IPS-11a (cell line): ENCODE data around the gene GLI3.

Source experiments
- H3K4me3 ChIP-seq: one replicate; pipeline ENCODE4 v1.5.1; 2013; ENCODE audit warnings: low read depth, low read length, control low read depth

The GLI3 gene

DNA sequence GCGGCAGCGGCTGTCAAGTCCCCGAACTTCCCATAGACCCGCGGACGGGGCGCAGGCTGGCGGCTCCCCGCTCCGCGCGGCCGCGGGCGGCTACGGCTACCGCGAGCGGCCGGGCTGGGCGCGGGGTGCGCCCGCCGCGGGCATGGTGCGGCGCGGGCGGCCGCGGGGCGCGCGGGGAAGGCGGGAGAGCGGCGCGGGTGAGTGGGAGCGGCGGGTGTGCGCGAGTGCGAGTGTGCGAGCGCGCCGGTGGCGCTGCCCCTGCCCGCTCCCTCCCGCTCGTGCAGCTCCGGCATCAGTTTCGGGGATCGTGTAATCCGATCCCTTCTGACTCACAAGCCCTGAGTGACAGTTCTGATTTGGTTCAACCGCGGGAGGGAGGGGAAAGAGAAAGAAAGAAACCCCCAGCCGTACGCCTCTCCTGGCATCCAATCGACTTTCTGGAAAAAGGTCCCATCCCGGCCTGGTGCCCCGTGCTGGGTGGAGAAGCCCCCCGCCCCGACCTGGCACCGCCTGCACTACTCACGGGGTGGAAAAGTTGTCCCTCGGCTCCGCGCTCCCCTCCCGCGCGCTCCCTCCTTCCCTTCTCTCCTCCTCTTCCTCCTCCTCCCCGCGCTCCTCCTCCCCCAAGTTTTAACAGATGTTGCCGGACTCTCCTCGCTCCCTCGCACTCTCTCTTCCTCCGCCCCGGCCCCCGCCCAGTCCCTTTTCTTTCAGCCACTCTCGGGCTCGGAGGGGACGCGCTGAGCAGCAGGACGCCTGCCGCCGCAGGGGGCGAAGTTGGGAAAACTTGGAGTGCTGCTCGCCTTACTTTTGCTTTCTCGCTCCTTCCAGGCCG lies at the start of gene GLI3:
Gene GLI3 (minus strand): TSS at position 234 of the 835 bp plus-strand sequence. CDS start 13,956 bp downstream, outside the sequence.
- peak within 1 kb of the TSS; percentile 75 for H3K4me3 ChIP-seq

GRCh38 chr7:42285383-42285824 lies 48.4 kb upstream of the GLI3 start:
- no peak overlapping the region for H3K4me3 ChIP-seq

DNA sequence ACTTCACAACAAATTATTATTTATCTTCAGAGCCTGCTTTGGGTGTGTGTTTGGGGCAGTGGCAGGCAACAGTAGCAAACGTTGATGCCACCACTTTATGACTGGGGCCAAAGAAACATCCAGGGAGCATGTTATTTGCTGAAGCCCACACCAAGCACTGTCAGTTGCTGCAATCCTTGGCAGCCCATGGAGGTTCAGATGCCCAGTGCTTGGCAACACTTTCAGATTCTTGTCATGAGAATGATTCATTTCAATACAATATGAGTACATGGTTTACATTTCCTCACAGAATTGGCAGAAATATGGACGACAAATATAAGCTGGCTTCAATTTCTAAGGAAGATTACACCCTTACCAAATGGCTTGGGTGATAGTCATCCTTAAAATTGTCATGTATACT lies 46.5 kb upstream of the GLI3 start:
- H3K4me3 ChIP-seq: no peak overlapping the region

DNA sequence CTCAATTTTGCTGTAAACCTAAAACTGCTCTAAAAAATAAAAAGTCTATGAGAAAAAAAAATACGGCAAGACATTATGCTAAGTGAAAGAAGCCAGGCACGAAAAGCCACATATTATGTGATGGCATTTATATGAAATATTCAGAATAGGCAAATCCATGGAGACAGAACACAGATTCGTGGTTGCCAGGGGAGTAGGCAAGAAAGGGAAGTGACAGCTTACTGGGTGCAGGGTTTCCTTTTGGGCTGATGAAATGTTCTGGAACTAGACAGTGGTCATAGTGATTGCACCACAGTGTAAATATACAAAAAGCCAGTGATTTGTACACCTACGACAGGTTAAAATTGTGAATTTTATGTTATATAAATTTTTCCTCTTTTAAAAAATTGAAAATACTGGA lies 41.3 kb upstream of the GLI3 start:
- H3K4me3 ChIP-seq: no peak overlapping the region

DNA sequence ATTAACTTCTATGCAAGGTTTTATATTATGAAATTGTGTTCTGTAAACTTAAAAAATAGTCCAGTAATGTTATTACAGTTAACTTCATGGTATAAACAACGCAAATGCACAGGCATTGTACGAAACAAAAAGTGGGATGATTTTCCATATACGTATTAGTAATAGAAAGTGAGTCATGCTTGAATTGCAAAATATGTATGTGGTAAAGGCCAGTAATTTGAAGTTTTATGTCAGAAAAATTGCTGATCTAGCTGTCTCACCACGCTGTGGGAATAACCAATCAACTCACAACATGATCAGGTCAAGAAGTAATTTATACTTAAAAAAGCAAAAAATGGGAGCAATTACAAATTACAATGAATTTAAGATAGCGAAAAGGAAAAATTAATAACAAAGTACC lies 37.0 kb upstream of the GLI3 start:
- H3K4me3 ChIP-seq: no peak overlapping the region

DNA sequence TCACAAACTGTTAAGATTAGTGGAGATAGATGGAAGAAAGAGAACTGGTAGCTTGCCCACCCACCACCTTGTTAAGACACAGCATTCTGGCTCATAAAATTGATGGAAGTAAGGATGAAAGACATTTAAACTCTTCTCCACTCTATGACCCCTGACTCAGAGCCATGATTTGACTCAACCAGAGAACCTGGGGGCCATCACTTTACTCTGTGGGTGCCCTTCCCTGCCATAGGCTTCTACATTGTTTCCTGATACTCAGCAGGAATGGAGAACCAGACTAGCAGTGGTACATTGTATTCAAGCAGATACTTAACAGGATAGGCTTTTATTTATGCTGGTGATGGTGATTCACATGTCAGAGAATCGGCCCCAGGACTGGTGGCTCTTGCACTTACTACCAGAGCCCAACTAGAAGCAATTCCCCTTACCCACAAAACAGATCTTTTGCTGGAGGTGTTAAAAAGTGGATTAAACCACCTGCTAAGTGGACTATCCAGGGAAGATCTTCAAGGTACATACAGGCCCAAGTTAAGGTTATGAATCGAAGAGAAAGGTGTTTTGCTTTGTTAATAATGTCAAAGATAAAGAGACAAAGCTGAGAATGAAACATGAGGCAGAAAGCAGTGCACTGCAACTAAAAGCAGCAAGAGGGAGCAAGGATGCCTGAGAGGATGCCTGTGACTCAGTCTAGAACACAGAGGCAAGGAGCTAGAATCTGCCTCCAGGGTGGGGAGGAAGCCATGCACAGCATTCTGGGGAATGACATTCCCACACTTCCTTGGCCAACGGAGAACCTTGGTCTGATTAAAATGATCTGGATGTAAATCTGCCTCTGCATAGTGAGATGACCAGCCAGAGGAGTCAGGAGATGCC lies 36.0 kb upstream of the GLI3 start:
- H3K4me3 ChIP-seq: no peak overlapping the region

- no peak overlapping the region for H3K4me3 ChIP-seq
Measured at GRCh38 chr7:42269161-42269560, 32.2 kb upstream of the GLI3 start.

DNA sequence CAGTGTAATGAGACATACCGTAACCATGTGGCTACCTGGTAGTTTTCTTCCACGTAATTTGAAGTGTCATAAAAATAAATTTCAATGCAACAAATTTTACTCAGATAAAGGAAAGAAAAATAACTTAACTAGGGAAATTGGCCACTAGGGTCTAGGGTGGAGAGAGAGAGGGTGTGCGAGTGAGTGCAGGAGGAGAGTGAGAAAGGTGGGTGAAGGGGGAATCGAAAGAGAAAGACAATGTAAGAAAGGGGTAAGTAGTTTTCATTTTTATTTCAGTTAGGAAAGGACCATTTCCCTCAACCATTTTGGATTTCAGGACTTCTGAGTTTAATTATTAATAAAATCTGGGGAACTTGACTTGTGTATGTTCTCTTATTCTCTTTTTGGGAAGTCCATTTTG lies 27.7 kb upstream of the GLI3 start:
- H3K4me3 ChIP-seq: no peak overlapping the region

DNA sequence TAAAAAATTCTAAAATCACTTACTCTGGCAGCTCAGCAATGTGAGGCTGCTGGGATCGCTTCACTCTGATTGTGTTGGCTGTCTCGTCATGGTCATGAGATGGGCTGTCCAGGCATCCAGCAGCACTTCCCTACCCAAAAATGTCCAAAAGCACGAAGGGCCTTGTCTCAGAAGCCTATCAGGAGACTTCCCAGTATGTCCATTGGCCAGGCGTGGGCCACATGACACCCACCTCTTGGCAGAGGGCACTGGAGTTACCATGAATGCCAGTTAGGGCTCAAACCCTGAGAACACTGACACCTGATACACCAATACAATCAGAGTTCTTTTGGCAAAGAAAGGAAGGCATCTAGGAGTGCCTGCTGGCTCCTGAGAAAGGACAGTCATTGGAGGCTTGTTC lies 27.0 kb upstream of the GLI3 start:
- no peak overlapping the region for H3K4me3 ChIP-seq

DNA sequence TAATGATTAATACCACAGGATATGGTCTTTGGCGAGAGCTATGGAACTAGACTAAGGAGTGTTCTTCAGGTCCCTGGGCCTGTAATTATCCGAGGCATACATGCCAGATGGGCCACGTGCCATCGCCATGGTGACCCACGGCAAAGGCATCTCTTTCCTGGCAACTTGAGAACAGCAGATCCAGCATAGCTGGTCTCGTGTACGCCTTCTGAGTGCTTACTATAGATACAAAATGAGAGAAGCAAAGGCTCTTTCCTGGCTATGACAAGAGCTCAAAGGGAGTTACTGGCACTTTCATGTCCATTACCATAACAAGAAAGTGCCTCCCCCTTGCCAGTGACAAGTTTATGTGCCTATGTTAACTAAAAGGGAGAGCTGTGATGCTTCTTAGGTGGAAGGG lies 26.0 kb upstream of the GLI3 start:
- no peak overlapping the region for H3K4me3 ChIP-seq

GRCh38 chr7:42254217-42254616 lies 17.2 kb upstream of the GLI3 start:
- H3K4me3 ChIP-seq: no peak overlapping the region

- no peak overlapping the region for H3K4me3 ChIP-seq
Measured at GRCh38 chr7:42253316-42253715, 16.3 kb upstream of the GLI3 start.

DNA sequence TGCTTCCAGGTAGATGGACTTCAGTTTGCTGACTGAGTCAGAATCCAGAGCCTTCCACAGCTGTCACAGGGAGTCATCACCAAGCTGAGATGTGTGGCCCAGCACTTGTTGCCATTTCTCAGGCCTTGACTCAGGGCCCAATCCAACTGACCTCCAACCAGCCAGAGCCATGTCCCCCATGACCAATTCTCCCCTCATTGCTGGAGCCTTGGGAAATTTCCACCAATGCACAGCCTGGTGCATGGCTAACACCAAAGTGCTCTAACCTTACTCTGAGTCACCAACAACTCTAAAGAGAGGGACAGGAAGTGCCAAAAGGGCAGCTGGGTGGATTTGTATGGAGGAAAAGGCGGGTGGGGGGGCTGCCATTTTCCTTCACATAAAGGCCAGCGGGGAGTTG lies 13.4 kb upstream of the GLI3 start:
- H3K4me3 ChIP-seq: no peak overlapping the region

GRCh38 chr7:42248579-42248978 lies 11.6 kb upstream of the GLI3 start:
- no peak overlapping the region for H3K4me3 ChIP-seq

DNA sequence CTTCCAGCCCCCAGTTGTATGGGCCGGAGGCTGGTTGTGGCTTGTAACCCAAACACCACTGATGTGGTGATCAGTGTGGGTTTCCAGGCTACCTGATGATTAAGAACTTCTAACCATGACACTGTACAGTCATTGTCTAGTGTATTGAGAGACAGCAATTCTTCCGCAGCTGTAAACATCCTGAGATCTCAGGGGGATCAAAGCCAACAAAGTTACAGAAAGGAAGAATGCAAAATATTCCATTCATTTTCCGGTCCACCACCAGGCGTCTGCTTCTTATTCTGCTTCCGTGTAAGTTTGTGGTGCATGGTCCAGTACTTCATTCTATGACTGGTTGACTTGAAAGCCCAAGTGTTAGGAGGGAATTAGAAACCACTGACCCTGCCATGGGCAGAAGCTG lies 10.3 kb upstream of the GLI3 start:
- H3K4me3 ChIP-seq: no peak overlapping the region

DNA sequence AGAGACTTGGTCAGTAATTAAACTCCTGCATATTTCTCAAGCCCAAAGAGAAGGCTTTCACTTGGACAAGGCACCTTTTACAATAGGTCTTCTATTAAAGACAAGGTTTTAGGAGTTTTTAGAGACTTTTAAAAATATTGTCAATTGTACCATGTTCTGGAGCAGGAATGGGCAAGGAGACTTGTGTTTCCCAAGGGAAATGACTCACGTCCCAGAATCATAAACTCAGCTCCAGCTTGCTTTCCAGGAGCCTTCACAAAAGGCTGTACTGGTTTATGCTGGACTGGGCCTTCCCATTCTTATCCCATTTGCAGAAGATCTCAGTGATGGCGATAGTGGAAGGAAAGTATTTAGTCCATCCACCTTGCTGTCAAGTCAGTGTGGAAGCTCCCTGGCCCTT lies 7.8 kb upstream of the GLI3 start:
- no peak overlapping the region for H3K4me3 ChIP-seq

DNA sequence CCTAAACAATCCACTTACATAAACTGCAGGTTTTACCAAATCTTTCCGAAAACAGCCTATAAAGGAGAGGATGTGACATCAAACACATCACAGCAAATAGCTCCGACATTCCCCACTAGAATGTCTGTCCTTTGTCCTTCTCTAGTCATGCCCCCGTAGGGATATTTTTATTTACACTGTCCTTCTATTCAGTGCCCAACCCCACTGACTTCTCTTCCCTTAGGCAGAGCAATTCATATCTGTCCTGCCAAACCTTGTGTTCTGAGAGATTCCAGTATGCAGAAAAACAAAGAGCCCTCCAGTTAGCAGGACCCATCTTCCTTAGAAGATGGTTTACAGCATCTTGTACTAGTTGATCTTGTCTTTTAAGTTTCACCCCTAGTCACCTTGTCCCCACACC lies 5.4 kb upstream of the GLI3 start:
- H3K4me3 ChIP-seq: no peak overlapping the region

DNA sequence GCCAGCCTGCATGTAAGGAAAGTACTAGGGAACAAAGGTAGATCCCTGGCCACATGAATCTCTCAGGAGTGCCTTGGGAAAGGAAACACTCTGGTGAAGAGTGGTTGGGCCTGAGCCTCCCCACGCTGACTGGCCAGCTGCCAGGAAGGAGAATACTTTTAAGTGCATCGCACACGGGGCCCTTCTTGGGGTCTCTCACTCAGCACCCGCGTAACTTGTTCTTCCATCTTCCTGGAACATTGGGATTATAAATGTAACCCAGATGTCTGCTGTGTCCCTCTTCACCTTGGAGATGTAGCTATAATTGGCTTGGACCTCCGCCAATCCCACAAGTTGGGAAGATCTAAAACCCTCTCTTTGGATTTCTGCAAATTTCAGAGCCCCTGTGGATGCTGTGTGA lies 4.4 kb upstream of the GLI3 start:
- H3K4me3 ChIP-seq: no peak overlapping the region

GRCh38 chr7:42240416-42240815 lies 3.4 kb upstream of the GLI3 start:
- no peak overlapping the region for H3K4me3 ChIP-seq

DNA sequence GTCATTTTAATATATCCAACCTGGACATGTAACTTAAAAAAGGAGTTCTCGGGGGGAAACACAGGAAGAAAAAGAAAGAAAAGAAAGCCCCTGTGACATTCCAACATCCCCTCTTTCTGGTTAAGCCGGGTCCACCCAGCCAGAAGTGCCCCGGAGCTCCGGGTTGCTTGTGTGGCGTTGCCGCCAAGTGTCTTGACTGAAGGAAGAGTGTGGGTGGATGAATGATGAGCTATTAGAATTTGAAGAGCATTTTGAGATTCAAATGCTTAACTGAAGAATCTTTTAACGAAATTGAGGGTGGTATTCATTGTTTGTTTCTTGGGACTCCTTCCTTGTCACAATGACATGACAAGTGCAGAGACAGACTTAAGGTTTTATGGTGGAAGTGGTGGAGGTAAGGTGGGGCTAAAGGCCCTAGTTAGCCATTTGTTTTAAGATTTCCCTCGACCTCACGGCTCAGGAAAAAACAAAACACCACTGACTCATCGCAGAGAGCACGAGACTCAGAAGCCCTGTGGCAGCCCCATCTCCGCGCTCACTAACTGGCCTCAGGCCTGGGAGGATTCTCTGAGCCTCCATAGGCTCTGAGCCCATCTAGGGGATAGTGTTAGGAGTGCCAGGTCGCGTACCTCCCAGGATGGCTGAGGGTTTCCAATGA lies 1.8 kb upstream of the GLI3 start:
- H3K4me3 ChIP-seq: peak overlapping the region; percentile 61

- peak overlapping the region; percentile 75 for H3K4me3 ChIP-seq
Measured at GRCh38 chr7:42237811-42238541, 967 bp upstream of the GLI3 start.
